Glutamatergic neuron (in vitro differentiated cells): ENCODE data around the gene RNF7. TPM values are rescaled to one million over a fixed set of nuclear protein-coding genes. Genes with fewer than 3 reads are reported as not detected.

Experiments used
- DNase-seq: peaks from one replicate; pipeline ENCODE4 v3.0.0; 2022
- H3K27ac Mint-ChIP-seq: one replicate; pipeline ENCODE4 v1.8.0; 2020; ENCODE audit warnings: mild to moderate bottlenecking, mixed read lengths, inconsistent platforms; ENCODE audit not compliant: unreplicated experiment
- H3K27me3 Mint-ChIP-seq: one replicate; pipeline ENCODE4 v1.8.0; 2020; ENCODE audit warnings: mild to moderate bottlenecking, moderate library complexity, mixed read lengths, inconsistent platforms; ENCODE audit not compliant: unreplicated experiment
- H3K36me3 Mint-ChIP-seq: one replicate; pipeline ENCODE4 v1.8.0; 2020; ENCODE audit warnings: mild to moderate bottlenecking, mixed read lengths, inconsistent platforms; ENCODE audit not compliant: unreplicated experiment
- H3K4me1 Mint-ChIP-seq: one replicate; pipeline ENCODE4 v1.8.0; 2020; ENCODE audit warnings: mild to moderate bottlenecking, low read depth, mixed read lengths, inconsistent platforms; ENCODE audit not compliant: unreplicated experiment
- H3K4me3 Mint-ChIP-seq: one replicate; pipeline ENCODE4 v1.8.0; 2020; ENCODE audit warnings: mild to moderate bottlenecking, mixed read lengths, inconsistent platforms; ENCODE audit not compliant: unreplicated experiment
- H3K9me3 Mint-ChIP-seq: one replicate; pipeline ENCODE4 v1.8.0; 2020; ENCODE audit warnings: mild to moderate bottlenecking, moderate library complexity, mixed read lengths, inconsistent platforms; ENCODE audit not compliant: unreplicated experiment
- CTCF ChIP-seq: fragments of 200-600 bp; sonication (generic); IDR thresholded peaks from one replicate; pipeline ENCODE4 v1.5.0; 2021; ENCODE audit not compliant: partially characterized antibody, unreplicated experiment
- total RNA-seq: library from RNA; stranded (reverse); fragmentation: NEBNext Ultra II Directional; extraction: Animal tissue kit (Norgen Biotek cat#: 25700); gene quantifications from one replicate; pipeline ENCODE4 v1.2.1, GENCODE V29; 2021; ENCODE audit not compliant: unreplicated experiment

RNF7 gene
- total RNA-seq, 1 donor from 2014 or later, result 95.0 TPM

GRCh38 chr3:141710888-141711616, 27.0 kb upstream of the RNF7 start:
- H3K4me1 Mint-ChIP-seq, result no peaks in the 10 kb centered on the region
- H3K4me3 Mint-ChIP-seq, result no peak overlapping the region
- H3K9me3 Mint-ChIP-seq, result no peaks in the 10 kb centered on the region
- no peak for TF ChIP-seq CTCF
- H3K27ac Mint-ChIP-seq, result no peak overlapping the region
- H3K36me3 Mint-ChIP-seq, result no peaks in the 10 kb centered on the region
- DNase-seq, result no peak
- no peaks in the 10 kb centered on the region for H3K27me3 Mint-ChIP-seq

GRCh38 chr3:141714671-141715070, 23.4 kb upstream of the RNF7 start:
- H3K4me3 Mint-ChIP-seq, result no peak overlapping the region
- no peaks in the 10 kb centered on the region for H3K27me3 Mint-ChIP-seq
- no peak overlapping the region for H3K27ac Mint-ChIP-seq
- H3K36me3 Mint-ChIP-seq, result peaks cover 6% of the 10 kb centered on the region
- no peak for TF ChIP-seq CTCF
- no peaks in the 10 kb centered on the region for H3K9me3 Mint-ChIP-seq
- no peaks in the 10 kb centered on the region for H3K4me1 Mint-ChIP-seq
- no peak for DNase-seq

DNA sequence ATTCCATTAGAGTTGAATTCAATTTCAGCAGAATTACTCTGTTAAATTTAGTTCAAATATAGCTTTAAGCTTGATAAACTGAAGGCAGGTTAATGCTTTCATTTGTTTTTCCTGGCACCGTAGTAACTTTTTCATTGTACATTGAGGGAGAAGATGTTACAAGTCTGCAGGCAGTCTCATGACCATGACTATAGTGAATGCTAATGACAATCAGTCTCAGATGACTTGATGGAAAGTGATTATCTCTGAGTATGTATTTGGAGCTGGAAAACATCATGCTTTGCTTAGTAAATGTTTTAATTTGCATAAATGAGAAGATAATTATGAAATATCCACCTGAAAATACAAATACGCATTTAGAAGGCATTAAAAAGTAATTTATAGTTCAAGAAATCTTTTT, 16.0 kb upstream of the RNF7 start:
- no peak for DNase-seq
- no peak overlapping the region for H3K27ac Mint-ChIP-seq
- TF ChIP-seq CTCF, result no peak
- H3K9me3 Mint-ChIP-seq, result no peaks in the 10 kb centered on the region
- no peak overlapping the region for H3K4me3 Mint-ChIP-seq
- no peaks in the 10 kb centered on the region for H3K4me1 Mint-ChIP-seq
- no peaks in the 10 kb centered on the region for H3K36me3 Mint-ChIP-seq
- H3K27me3 Mint-ChIP-seq, result no peaks in the 10 kb centered on the region

GRCh38 chr3:141722648-141723047, 15.4 kb upstream of the RNF7 start:
- no peak for TF ChIP-seq CTCF

GRCh38 chr3:141723255-141723654, 14.8 kb upstream of the RNF7 start:
- Mint-ChIP-seq H3K27ac (no peak overlapping the region), H3K4me1 (no peaks in the 10 kb centered on the region), H3K4me3 (no peak overlapping the region), H3K27me3 (no peaks in the 10 kb centered on the region), H3K36me3 (no peaks in the 10 kb centered on the region), H3K9me3 (no peaks in the 10 kb centered on the region)
- DNase-seq, result no peak
- TF ChIP-seq CTCF, result no peak

More at GRCh38 chr3:141722648-141723047, 15.4 kb upstream of the RNF7 start:
- no peak overlapping the region for H3K4me3 Mint-ChIP-seq
- no peak overlapping the region for H3K27ac Mint-ChIP-seq
- no peaks in the 10 kb centered on the region for H3K36me3 Mint-ChIP-seq
- H3K4me1 Mint-ChIP-seq, result no peaks in the 10 kb centered on the region
- no peaks in the 10 kb centered on the region for H3K9me3 Mint-ChIP-seq
- no peaks in the 10 kb centered on the region for H3K27me3 Mint-ChIP-seq
- no peak for DNase-seq
